ENCODE data around the gene KDM8.

Gene KDM8

GRCh38 chr16:27214084-27214961 is 11.0 kb downstream of the KDM8 start:
- Histone ChIP-seq H3K4me3 (ENCODE audit: insufficient read depth, low read depth, low read length) (no peak overlapping the region), H3K27me3 (ENCODE audit: control insufficient read depth, insufficient read depth, low read length, poor library complexity, severe bottlenecking) (no peaks in the 10 kb centered on the region), H3K36me3 (ENCODE audit: control insufficient read depth, insufficient read depth, low read length) (peaks cover 10% of the 10 kb centered on the region), H3K9me3 (ENCODE audit: control insufficient read depth, low read length) (no peaks in the 10 kb centered on the region), H3K27ac (ENCODE audit: insufficient read depth, low read depth, low read length, poor library complexity, severe bottlenecking) (no peak overlapping the region), H3K4me1 (ENCODE audit: control insufficient read depth, insufficient read depth, low read length) (no peaks in the 10 kb centered on the region)
- 95 to 96% methylated on average over 19 of the region's 19 CpGs for WGBS, 2 experiments

GRCh38 chr16:27215660-27216059 is 12.3 kb downstream of the KDM8 start:
- no peaks in the 10 kb centered on the region for H3K4me1 ChIP-seq (ENCODE audit: control insufficient read depth, insufficient read depth, low read length)
- H3K36me3 ChIP-seq (ENCODE audit: control insufficient read depth, insufficient read depth, low read length) = peaks cover 3% of the 10 kb centered on the region
- no peak overlapping the region for H3K27ac ChIP-seq (ENCODE audit: insufficient read depth, low read depth, low read length, poor library complexity, severe bottlenecking)
- H3K27me3 ChIP-seq (ENCODE audit: control insufficient read depth, insufficient read depth, low read length, poor library complexity, severe bottlenecking) = no peaks in the 10 kb centered on the region
- H3K4me3 ChIP-seq (ENCODE audit: insufficient read depth, low read depth, low read length) = no peak overlapping the region
- H3K9me3 ChIP-seq (ENCODE audit: control insufficient read depth, low read length) = no peaks in the 10 kb centered on the region
- 93 to 94% methylated on average over 7 of the region's 7 CpGs for WGBS, 2 experiments

- WGBS, 2 experiments = 94 to 95% methylated on average over 16 of the region's 16 CpGs
- H3K36me3 ChIP-seq (ENCODE audit: control insufficient read depth, insufficient read depth, low read length) = peaks cover 3% of the 10 kb centered on the region
Observed at GRCh38 chr16:27216297-27216885, 13.1 kb downstream of the KDM8 start.

GRCh38 chr16:27217256-27217655 is 13.9 kb downstream of the KDM8 start:
- WGBS, 2 experiments = 83 to 87% methylated on average over 10 of the region's 10 CpGs
- peaks cover 3% of the 10 kb centered on the region for H3K36me3 ChIP-seq (ENCODE audit: control insufficient read depth, insufficient read depth, low read length)
- no peaks in the 10 kb centered on the region for H3K9me3 ChIP-seq (ENCODE audit: control insufficient read depth, low read length)
- H3K4me1 ChIP-seq (ENCODE audit: control insufficient read depth, insufficient read depth, low read length) = no peaks in the 10 kb centered on the region
- no peak overlapping the region for H3K27ac ChIP-seq (ENCODE audit: insufficient read depth, low read depth, low read length, poor library complexity, severe bottlenecking)
- no peaks in the 10 kb centered on the region for H3K27me3 ChIP-seq (ENCODE audit: control insufficient read depth, insufficient read depth, low read length, poor library complexity, severe bottlenecking)
- H3K4me3 ChIP-seq (ENCODE audit: insufficient read depth, low read depth, low read length) = no peak overlapping the region

More at GRCh38 chr16:27216297-27216885, 13.1 kb downstream of the KDM8 start:
- Histone ChIP-seq H3K27ac (ENCODE audit: insufficient read depth, low read depth, low read length, poor library complexity, severe bottlenecking) (no peak overlapping the region), H3K27me3 (ENCODE audit: control insufficient read depth, insufficient read depth, low read length, poor library complexity, severe bottlenecking) (no peaks in the 10 kb centered on the region), H3K9me3 (ENCODE audit: control insufficient read depth, low read length) (no peaks in the 10 kb centered on the region), H3K4me1 (ENCODE audit: control insufficient read depth, insufficient read depth, low read length) (no peaks in the 10 kb centered on the region), H3K4me3 (ENCODE audit: insufficient read depth, low read depth, low read length) (no peak overlapping the region)

- Histone ChIP-seq H3K4me3 (ENCODE audit: insufficient read depth, low read depth, low read length) (no peak overlapping the region), H3K36me3 (ENCODE audit: control insufficient read depth, insufficient read depth, low read length) (peaks cover 3% of the 10 kb centered on the region), H3K9me3 (ENCODE audit: control insufficient read depth, low read length) (no peaks in the 10 kb centered on the region), H3K27me3 (ENCODE audit: control insufficient read depth, insufficient read depth, low read length, poor library complexity, severe bottlenecking) (no peaks in the 10 kb centered on the region), H3K4me1 (ENCODE audit: control insufficient read depth, insufficient read depth, low read length) (no peaks in the 10 kb centered on the region), H3K27ac (ENCODE audit: insufficient read depth, low read depth, low read length, poor library complexity, severe bottlenecking) (no peak overlapping the region)
- WGBS, 2 experiments = 95 to 97% methylated on average over 8 of the region's 9 CpGs
Observed at GRCh38 chr16:27218756-27219155, 15.4 kb downstream of the KDM8 start.

- Histone ChIP-seq H3K9me3 (ENCODE audit: control insufficient read depth, low read length) (no peaks in the 10 kb centered on the region), H3K27ac (ENCODE audit: insufficient read depth, low read depth, low read length, poor library complexity, severe bottlenecking) (no peak overlapping the region), H3K4me3 (ENCODE audit: insufficient read depth, low read depth, low read length) (no peak overlapping the region), H3K4me1 (ENCODE audit: control insufficient read depth, insufficient read depth, low read length) (no peaks in the 10 kb centered on the region), H3K36me3 (ENCODE audit: control insufficient read depth, insufficient read depth, low read length) (peaks cover 3% of the 10 kb centered on the region), H3K27me3 (ENCODE audit: control insufficient read depth, insufficient read depth, low read length, poor library complexity, severe bottlenecking) (no peaks in the 10 kb centered on the region)
- WGBS, 2 experiments = 88 to 89% methylated on average over 10 of the region's 10 CpGs
Observed at GRCh38 chr16:27219161-27219560, 15.8 kb downstream of the KDM8 start.

- no peaks in the 10 kb centered on the region for H3K27me3 ChIP-seq (ENCODE audit: control insufficient read depth, insufficient read depth, low read length, poor library complexity, severe bottlenecking)
- 96 to 97% methylated on average over 9 of the region's 9 CpGs for WGBS, 2 experiments
- H3K9me3 ChIP-seq (ENCODE audit: control insufficient read depth, low read length) = no peaks in the 10 kb centered on the region
- H3K27ac ChIP-seq (ENCODE audit: insufficient read depth, low read depth, low read length, poor library complexity, severe bottlenecking) = no peak overlapping the region
- peaks cover 3% of the 10 kb centered on the region for H3K36me3 ChIP-seq (ENCODE audit: control insufficient read depth, insufficient read depth, low read length)
- no peaks in the 10 kb centered on the region for H3K4me1 ChIP-seq (ENCODE audit: control insufficient read depth, insufficient read depth, low read length)
- H3K4me3 ChIP-seq (ENCODE audit: insufficient read depth, low read depth, low read length) = no peak overlapping the region
Observed at GRCh38 chr16:27220120-27220519, 16.8 kb downstream of the KDM8 start.

GRCh38 chr16:27220527-27220926 is 17.2 kb downstream of the KDM8 start:
- Histone ChIP-seq H3K4me1 (ENCODE audit: control insufficient read depth, insufficient read depth, low read length) (no peaks in the 10 kb centered on the region), H3K36me3 (ENCODE audit: control insufficient read depth, insufficient read depth, low read length) (peaks cover 3% of the 10 kb centered on the region), H3K9me3 (ENCODE audit: control insufficient read depth, low read length) (no peaks in the 10 kb centered on the region), H3K27me3 (ENCODE audit: control insufficient read depth, insufficient read depth, low read length, poor library complexity, severe bottlenecking) (no peaks in the 10 kb centered on the region), H3K4me3 (ENCODE audit: insufficient read depth, low read depth, low read length) (no peak overlapping the region), H3K27ac (ENCODE audit: insufficient read depth, low read depth, low read length, poor library complexity, severe bottlenecking) (no peak overlapping the region)
- 94 to 95% methylated on average over 8 of the region's 8 CpGs for WGBS, 2 experiments

GRCh38 chr16:27220991-27221390 is 17.7 kb downstream of the KDM8 start:
- peaks cover 3% of the 10 kb centered on the region for H3K36me3 ChIP-seq (ENCODE audit: control insufficient read depth, insufficient read depth, low read length)
- no peak overlapping the region for H3K27ac ChIP-seq (ENCODE audit: insufficient read depth, low read depth, low read length, poor library complexity, severe bottlenecking)
- no peaks in the 10 kb centered on the region for H3K9me3 ChIP-seq (ENCODE audit: control insufficient read depth, low read length)
- no peaks in the 10 kb centered on the region for H3K27me3 ChIP-seq (ENCODE audit: control insufficient read depth, insufficient read depth, low read length, poor library complexity, severe bottlenecking)
- H3K4me3 ChIP-seq (ENCODE audit: insufficient read depth, low read depth, low read length) = no peak overlapping the region
- H3K4me1 ChIP-seq (ENCODE audit: control insufficient read depth, insufficient read depth, low read length) = no peaks in the 10 kb centered on the region
- 95% methylated on average over 16 of the region's 16 CpGs for WGBS, 2 experiments

- Histone ChIP-seq H3K27ac (ENCODE audit: insufficient read depth, low read depth, low read length, poor library complexity, severe bottlenecking) (no peak overlapping the region), H3K9me3 (ENCODE audit: control insufficient read depth, low read length) (no peaks in the 10 kb centered on the region)
Observed at GRCh38 chr16:27221576-27222248, 18.4 kb downstream of the KDM8 start.

More at GRCh38 chr16:27221576-27222248, 18.4 kb downstream of the KDM8 start:
- Histone ChIP-seq H3K36me3 (ENCODE audit: control insufficient read depth, insufficient read depth, low read length) (peaks cover 3% of the 10 kb centered on the region), H3K27me3 (ENCODE audit: control insufficient read depth, insufficient read depth, low read length, poor library complexity, severe bottlenecking) (no peaks in the 10 kb centered on the region), H3K4me1 (ENCODE audit: control insufficient read depth, insufficient read depth, low read length) (no peaks in the 10 kb centered on the region), H3K4me3 (ENCODE audit: insufficient read depth, low read depth, low read length) (no peak overlapping the region)
- 92 to 93% methylated on average over 8 of the region's 8 CpGs for WGBS, 2 experiments
